Mucosa of rectum (tissue), 2 donors: ENCODE measurements around the gene LSM7.

Experiments used
- H3K27ac ChIP-seq, 2 donors: one replicate each; pipeline ENCODE4 v1.7.0; 2013; ENCODE audit warnings: inconsistent platforms in 2 of 2, low read depth in 2 of 2, low read length in 2 of 2
- H3K27me3 ChIP-seq, 2 donors: one replicate each; pipeline ENCODE4 v1.7.0; 2013; ENCODE audit warnings: low read length in 2 of 2; ENCODE audit not compliant: control insufficient read depth in 2 of 2, insufficient read depth in 2 of 2
- H3K36me3 ChIP-seq, 2 donors: one replicate each; pipeline ENCODE4 v1.7.0; 2013; ENCODE audit warnings: low read length in 2 of 2; ENCODE audit not compliant: control insufficient read depth in 2 of 2, insufficient read depth in 2 of 2
- H3K4me1 ChIP-seq, 2 donors: one replicate each; pipeline ENCODE4 v1.7.0; 2013; ENCODE audit warnings: low read length in 2 of 2, mild to moderate bottlenecking in 1 of 2; ENCODE audit not compliant: control insufficient read depth in 2 of 2, insufficient read depth in 2 of 2
- H3K4me3 ChIP-seq, 2 donors: one replicate each; pipeline ENCODE4 v1.7.0; 2013; ENCODE audit warnings: low read length in 2 of 2
- H3K9ac ChIP-seq, 2 donors: one replicate each; pipeline ENCODE4 v1.7.0; 2013; ENCODE audit warnings: low read length in 2 of 2, low read depth in 1 of 2, mild to moderate bottlenecking in 1 of 2
- H3K9me3 ChIP-seq, 2 donors: one replicate each; pipeline ENCODE4 v1.7.0; 2013; ENCODE audit warnings: low read length in 2 of 2; ENCODE audit not compliant: control insufficient read depth in 2 of 2
- donor health status: healthy.
- donor health status: Normal muscosa, but diverticular disease.

LSM7 gene

GRCh38 chr19:2362046-2362969 is 33.9 kb upstream of the LSM7 start:
- no peak overlapping the region for H3K4me3 ChIP-seq
- H3K36me3 ChIP-seq = no peaks in the 10 kb centered on the region
- H3K9ac ChIP-seq = no peak overlapping the region
- no peaks in the 10 kb centered on the region for H3K4me1 ChIP-seq
- H3K9me3 ChIP-seq = no peaks in the 10 kb centered on the region
- peaks cover 22 to 38% of the 10 kb centered on the region in 2 donors for H3K27me3 ChIP-seq
- no peak overlapping the region for H3K27ac ChIP-seq

- no peaks in the 10 kb centered on the region for H3K36me3 ChIP-seq
- no peak overlapping the region for H3K4me3 ChIP-seq
- peaks cover 22 to 38% of the 10 kb centered on the region in 2 donors for H3K27me3 ChIP-seq
- H3K27ac ChIP-seq = no peak overlapping the region
- no peak overlapping the region for H3K9ac ChIP-seq
- H3K4me1 ChIP-seq = no peaks in the 10 kb centered on the region
- no peaks in the 10 kb centered on the region for H3K9me3 ChIP-seq
Measured at GRCh38 chr19:2361246-2362045, 33.1 kb upstream of the LSM7 start.

GRCh38 chr19:2360833-2361232 is 32.4 kb upstream of the LSM7 start:
- H3K27ac ChIP-seq = no peak overlapping the region
- no peaks in the 10 kb centered on the region for H3K36me3 ChIP-seq
- H3K27me3 ChIP-seq = peaks cover 22 to 38% of the 10 kb centered on the region in 2 donors
- H3K4me3 ChIP-seq = no peak overlapping the region
- no peak overlapping the region for H3K9ac ChIP-seq
- no peaks in the 10 kb centered on the region for H3K4me1 ChIP-seq
- H3K9me3 ChIP-seq = no peaks in the 10 kb centered on the region

- no peak within 1 kb of the TSS for H3K27ac ChIP-seq
- H3K27me3 ChIP-seq = peaks cover 22 to 38% of the 10 kb centered on the region in 2 donors
- no peaks in the 10 kb centered on the region for H3K9me3 ChIP-seq
- no peak within 1 kb of the TSS for H3K4me3 ChIP-seq
- no peaks in the 10 kb centered on the region for H3K4me1 ChIP-seq
- H3K36me3 ChIP-seq = no peaks in the 10 kb centered on the region
- no peak within 1 kb of the TSS for H3K9ac ChIP-seq
Measured at GRCh38 chr19:2359992-2360685, 31.8 kb upstream of the LSM7 start, which contains the start of gene TMPRSS9. Gene TMPRSS9, plus strand, starts transcription at chr19:2360265. Its CDS starts 29,521 bp downstream, at chr19:2389786.

- Histone ChIP-seq H3K36me3 (peaks cover 0 to 5% of the 10 kb centered on the region in 2 donors), H3K4me1 (no peaks in the 10 kb centered on the region), H3K4me3 (no peak overlapping the region), H3K27ac (no peak overlapping the region), H3K9me3 (no peaks in the 10 kb centered on the region), H3K9ac (no peak overlapping the region), H3K27me3 (peaks cover 22 to 35% of the 10 kb centered on the region in 2 donors)
Measured at GRCh38 chr19:2358548-2359173, 30.3 kb upstream of the LSM7 start.

- Histone ChIP-seq H3K4me3 (no peak overlapping the region), H3K9me3 (no peaks in the 10 kb centered on the region), H3K4me1 (no peaks in the 10 kb centered on the region), H3K9ac (no peak overlapping the region), H3K36me3 (peaks cover 0 to 9% of the 10 kb centered on the region in 2 donors), H3K27ac (no peak overlapping the region), H3K27me3 (peaks cover 16 to 28% of the 10 kb centered on the region in 2 donors)
Measured at GRCh38 chr19:2357279-2358206, 29.2 kb upstream of the LSM7 start.

- H3K27me3 ChIP-seq = peaks cover 6 to 16% of the 10 kb centered on the region in 2 donors
- H3K36me3 ChIP-seq = peaks cover 3 to 16% of the 10 kb centered on the region in 2 donors
- no peaks in the 10 kb centered on the region for H3K9me3 ChIP-seq
- no peak overlapping the region for H3K4me3 ChIP-seq
- no peaks in the 10 kb centered on the region for H3K4me1 ChIP-seq
- no peak overlapping the region for H3K27ac ChIP-seq
- no peak overlapping the region for H3K9ac ChIP-seq
Measured at GRCh38 chr19:2356036-2356646, 27.8 kb upstream of the LSM7 start.

GRCh38 chr19:2355168-2356035 is 27.0 kb upstream of the LSM7 start:
- Histone ChIP-seq H3K27ac (no peak overlapping the region), H3K9me3 (no peaks in the 10 kb centered on the region), H3K4me1 (no peaks in the 10 kb centered on the region), H3K36me3 (peaks cover 9 to 23% of the 10 kb centered on the region in 2 donors), H3K4me3 (no peak overlapping the region), H3K9ac (no peak overlapping the region), H3K27me3 (peaks cover 2 to 12% of the 10 kb centered on the region in 2 donors)
